ENCODE results near the gene BSPH1. TPM values are rescaled to one million over a fixed set of nuclear protein-coding genes. Genes with fewer than 3 reads are reported as not detected.

BSPH1 gene
- total RNA-seq, 2 experiments from 2014 or later = not detected

GRCh38 chr19:48010932-48011758, 19.2 kb upstream of the BSPH1 start:
- H3K27me3 ChIP-seq (ENCODE audit: control insufficient read depth in 1 of 2, insufficient read depth in 2 of 2, low read length in 2 of 2) = peaks cover 6 to 7% of the 10 kb centered on the region in 2 experiments
- no peaks in the 10 kb centered on the region for H3K4me1 Mint-ChIP-seq (ENCODE audit: low read depth)
- H3K27ac Mint-ChIP-seq = no peak overlapping the region
- no peaks in the 10 kb centered on the region for H3K4me1 ChIP-seq (ENCODE audit: insufficient read depth, low read length)
- POLR2A ChIA-PET = no interaction called here
- no peak overlapping the region for H3K4me3 ChIP-seq (ENCODE audit: low read length)
- peaks cover 0 to 4% of the 10 kb centered on the region in 2 experiments for H3K9me3 ChIP-seq (ENCODE audit: control insufficient read depth in 1 of 2, insufficient read depth in 1 of 2, low read length in 2 of 2)
- no peak overlapping the region for H3K27ac ChIP-seq (ENCODE audit: low read depth in 1 of 2, low read length in 2 of 2)
- TF ChIP-seq CTCF (IDR thresholded peaks at IDR 0.05) = no peak
- no peaks in the 10 kb centered on the region for H3K36me3 ChIP-seq (ENCODE audit: insufficient read depth, low read length)
- ATAC-seq (ENCODE audit: poor library complexity) (no peak), DNase-seq (no peak)
- H3K9me3 Mint-ChIP-seq = peaks cover 2% of the 10 kb centered on the region
- CTCF ChIA-PET = no interaction called here
- H3K4me3 Mint-ChIP-seq = no peak overlapping the region
- intact Hi-C loops (cut with DNase I, micrococcal nuclease) = no loop called here
- no peaks in the 10 kb centered on the region for H3K36me3 Mint-ChIP-seq (ENCODE audit: low read depth)
- H3K27me3 Mint-ChIP-seq = peaks cover 33% of the 10 kb centered on the region

GRCh38 chr19:48006762-48007161, 14.8 kb upstream of the BSPH1 start:
- Mint-ChIP-seq H3K4me3 (no peak overlapping the region), H3K27ac (no peak overlapping the region), H3K36me3 (ENCODE audit: low read depth) (no peaks in the 10 kb centered on the region), H3K4me1 (ENCODE audit: low read depth) (no peaks in the 10 kb centered on the region), H3K27me3 (peaks cover 50% of the 10 kb centered on the region), H3K9me3 (peaks cover 2% of the 10 kb centered on the region)
- ATAC-seq (ENCODE audit: poor library complexity) = no peak
- peak in 1 of 14 experiments; percentile 3 for DNase-seq
- intact Hi-C loops (cut with DNase I, micrococcal nuclease) = no loop called here
- ChIA-PET CTCF (no interaction called here), POLR2A (no interaction called here)
- Histone ChIP-seq H3K27ac (ENCODE audit: low read depth in 1 of 2, low read length in 2 of 2) (no peak overlapping the region), H3K36me3 (ENCODE audit: insufficient read depth, low read length) (no peaks in the 10 kb centered on the region), H3K4me1 (ENCODE audit: insufficient read depth, low read length) (no peaks in the 10 kb centered on the region), H3K4me3 (ENCODE audit: low read length) (no peak overlapping the region), H3K27me3 (ENCODE audit: control insufficient read depth in 1 of 2, insufficient read depth in 2 of 2, low read length in 2 of 2) (peaks cover 6 to 9% of the 10 kb centered on the region in 2 experiments), H3K9me3 (ENCODE audit: control insufficient read depth in 1 of 2, insufficient read depth in 1 of 2, low read length in 2 of 2) (no peaks in the 10 kb centered on the region)
- peak; percentile 14 for TF ChIP-seq CTCF (IDR thresholded peaks at IDR 0.05)

GRCh38 chr19:48004236-48004635, 12.3 kb upstream of the BSPH1 start:
- no peaks in the 10 kb centered on the region for H3K4me1 ChIP-seq (ENCODE audit: insufficient read depth, low read length)
- no peak for DNase-seq
- H3K36me3 ChIP-seq (ENCODE audit: insufficient read depth, low read length) = no peaks in the 10 kb centered on the region
- ATAC-seq (ENCODE audit: poor library complexity) = no peak
- no peaks in the 10 kb centered on the region for H3K4me1 Mint-ChIP-seq (ENCODE audit: low read depth)
- POLR2A ChIA-PET = no interaction called here
- CTCF ChIA-PET = no interaction called here
- no peak overlapping the region for H3K27ac Mint-ChIP-seq
- H3K27me3 Mint-ChIP-seq = peaks cover 44% of the 10 kb centered on the region
- no peaks in the 10 kb centered on the region for H3K9me3 ChIP-seq (ENCODE audit: control insufficient read depth in 1 of 2, insufficient read depth in 1 of 2, low read length in 2 of 2)
- H3K36me3 Mint-ChIP-seq (ENCODE audit: low read depth) = no peaks in the 10 kb centered on the region
- intact Hi-C loops (cut with DNase I, micrococcal nuclease) = no loop called here
- H3K9me3 Mint-ChIP-seq = peaks cover 2% of the 10 kb centered on the region
- no peak for TF ChIP-seq CTCF (IDR thresholded peaks at IDR 0.05)
- no peak overlapping the region for H3K4me3 ChIP-seq (ENCODE audit: low read length)
- H3K27me3 ChIP-seq (ENCODE audit: control insufficient read depth in 1 of 2, insufficient read depth in 2 of 2, low read length in 2 of 2) = peaks cover 6 to 9% of the 10 kb centered on the region in 2 experiments
- no peak overlapping the region for H3K27ac ChIP-seq (ENCODE audit: low read depth in 1 of 2, low read length in 2 of 2)
- H3K4me3 Mint-ChIP-seq = no peak overlapping the region
